PFSK-1 (cell line): ENCODE measurements around the gene GALNT5.

Experiments used
- FOXP2 ChIP-seq: optimal IDR thresholded peaks from 2 replicates; pipeline ENCODE3; 2011; ENCODE audit warnings: borderline replicate concordance, control low read depth, inconsistent platforms; ENCODE audit not compliant: insufficient read depth; ENCODE audit errors: extremely low read length, extremely low read depth
- POLR2AphosphoS5 ChIP-seq: IDR thresholded peaks from 2 replicates; pipeline ENCODE4 v1.6.1; 2012; ENCODE audit warnings: low read depth, mild to moderate bottlenecking, control low read depth, low read length, moderate library complexity
- REST ChIP-seq, 2 experiments: IDR thresholded peaks; 2 replicates each; pipeline versions ENCODE4 v1.6.1 to v1.8.0; 2011 to 2012; ENCODE audit warnings: low read depth in 2 of 2, low read length in 2 of 2, control low read depth in 1 of 2, inconsistent platforms in 1 of 2, mild to moderate bottlenecking in 1 of 2, moderate library complexity in 1 of 2; ENCODE audit not compliant: insufficient read depth in 1 of 2
- SIN3A ChIP-seq: IDR thresholded peaks from 2 replicates; pipeline ENCODE4 v1.6.1; 2012; ENCODE audit warnings: mild to moderate bottlenecking, low read length, moderate library complexity, borderline replicate concordance; ENCODE audit not compliant: insufficient read depth
- TAF1 ChIP-seq: IDR thresholded peaks from 2 replicates; pipeline ENCODE4 v1.6.1; 2012; ENCODE audit warnings: low read length, control low read depth, borderline replicate concordance; ENCODE audit not compliant: insufficient read depth

GRCh38 chr2:157362627-157363026 is 105.1 kb downstream of the GALNT5 start:
- TF ChIP-seq POLR2AphosphoS5 (no peak), SIN3A (no peak), REST (IDR thresholded peaks at IDR 0.05; ENCODE audit: insufficient read depth in 1 of 2, low read depth in 2 of 2, low read length in 2 of 2) (no peak), TAF1 (no peak), FOXP2 (no peak)
